COLO829 (cell line): Measurements from ENCODE around the gene SFT2D3.

ENCODE experiments used
- DNase-seq: peaks from one replicate; pipeline ENCODE4 v3.0.0; 2012; ENCODE audit warnings: low spot score

SFT2D3 gene, protein sequence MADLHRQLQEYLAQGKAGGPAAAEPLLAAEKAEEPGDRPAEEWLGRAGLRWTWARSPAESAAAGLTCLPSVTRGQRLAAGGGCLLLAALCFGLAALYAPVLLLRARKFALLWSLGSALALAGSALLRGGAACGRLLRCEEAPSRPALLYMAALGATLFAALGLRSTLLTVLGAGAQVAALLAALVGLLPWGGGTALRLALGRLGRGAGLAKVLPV

DNA sequence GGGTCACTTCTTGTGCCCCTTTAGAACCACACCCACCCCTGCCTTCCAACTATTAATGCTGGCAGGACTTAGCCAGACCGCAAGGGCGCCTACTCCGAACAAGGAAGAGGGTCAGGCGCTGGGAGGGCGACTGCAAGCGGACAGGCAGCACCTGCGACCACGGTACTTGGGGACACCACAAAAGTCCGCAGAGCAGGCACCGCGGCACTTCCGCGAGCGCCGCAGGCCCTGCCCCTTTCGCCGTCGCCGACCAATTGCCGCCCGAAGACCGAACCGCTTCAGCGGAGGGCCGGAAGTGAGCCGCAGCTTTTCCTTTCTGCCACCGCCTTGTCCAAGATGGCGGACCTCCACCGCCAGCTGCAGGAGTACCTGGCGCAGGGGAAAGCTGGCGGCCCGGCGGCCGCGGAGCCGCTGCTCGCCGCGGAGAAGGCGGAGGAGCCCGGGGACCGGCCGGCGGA lies at the start of gene SFT2D3:
SFT2D3 (plus strand) TSS at position 305 of the 458 bp plus-strand sequence; CDS start at position 337, 32 bp downstream.
- DNase-seq, result peak; percentile 93

DNA sequence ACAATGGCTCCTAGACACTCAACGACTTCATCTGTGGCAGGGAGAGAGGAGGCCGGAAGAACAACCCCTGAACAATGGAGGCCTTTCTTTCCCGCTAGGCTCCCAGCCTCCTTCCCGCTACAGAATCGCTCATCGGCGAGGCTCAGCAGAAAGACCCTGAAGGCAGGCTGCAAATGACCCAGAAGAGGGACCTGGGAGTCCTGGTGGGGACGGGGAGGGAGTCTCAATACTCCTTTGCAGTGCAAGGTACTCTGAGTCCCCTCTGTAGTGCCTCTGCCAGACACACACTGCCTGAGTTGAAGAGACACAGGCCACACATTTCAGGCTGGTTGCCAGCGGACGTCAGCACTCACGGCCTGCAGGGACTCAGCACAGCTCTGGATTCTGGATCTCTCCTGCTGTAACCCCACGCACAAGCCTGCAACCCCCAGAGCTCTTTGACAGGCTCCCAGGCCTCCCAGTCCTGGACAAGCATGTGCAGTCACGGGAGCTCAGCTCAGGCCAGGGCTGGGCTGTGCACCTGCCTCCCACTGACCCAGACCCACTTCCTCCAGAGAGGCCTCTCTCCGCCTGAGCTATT lies 49.2 kb upstream of the SFT2D3 start:
- peak; percentile 44 for DNase-seq

GRCh38 chr2:127652786-127653357 lies 48.4 kb upstream of the SFT2D3 start:
- no peak for DNase-seq

DNA sequence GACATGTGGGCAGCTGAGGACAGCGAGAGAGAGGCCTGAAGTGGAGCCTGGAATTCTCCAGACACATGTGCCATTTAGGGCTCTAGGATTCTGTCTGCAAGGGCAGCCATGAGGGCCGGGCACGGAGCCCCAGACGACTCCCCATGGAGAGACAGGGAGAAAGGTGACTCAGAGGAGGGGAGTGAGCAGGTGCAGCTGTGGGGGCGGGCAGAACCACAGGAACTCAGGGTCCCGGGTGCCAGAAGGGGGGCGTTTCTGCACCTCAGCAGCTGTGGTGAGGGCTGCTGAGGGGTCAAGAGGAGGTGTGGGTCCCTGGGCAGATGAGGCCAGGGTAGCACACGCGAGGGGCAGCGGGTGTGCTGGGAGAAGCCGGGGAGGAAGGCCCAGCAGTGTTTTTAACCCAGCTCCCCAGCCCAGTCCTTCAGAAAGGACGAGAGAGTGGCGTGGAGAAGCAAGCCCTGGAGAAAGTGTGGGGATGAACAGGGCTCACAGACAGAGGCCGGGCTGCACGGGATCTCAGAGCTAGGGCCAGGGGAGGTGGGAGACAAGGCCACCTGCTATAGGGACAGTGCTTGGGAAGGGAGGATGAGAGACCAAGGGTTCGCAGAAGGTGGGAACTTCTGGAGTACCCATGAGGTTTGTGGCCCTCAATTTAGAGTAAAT lies 47.7 kb upstream of the SFT2D3 start:
- DNase-seq, result no peak

DNA sequence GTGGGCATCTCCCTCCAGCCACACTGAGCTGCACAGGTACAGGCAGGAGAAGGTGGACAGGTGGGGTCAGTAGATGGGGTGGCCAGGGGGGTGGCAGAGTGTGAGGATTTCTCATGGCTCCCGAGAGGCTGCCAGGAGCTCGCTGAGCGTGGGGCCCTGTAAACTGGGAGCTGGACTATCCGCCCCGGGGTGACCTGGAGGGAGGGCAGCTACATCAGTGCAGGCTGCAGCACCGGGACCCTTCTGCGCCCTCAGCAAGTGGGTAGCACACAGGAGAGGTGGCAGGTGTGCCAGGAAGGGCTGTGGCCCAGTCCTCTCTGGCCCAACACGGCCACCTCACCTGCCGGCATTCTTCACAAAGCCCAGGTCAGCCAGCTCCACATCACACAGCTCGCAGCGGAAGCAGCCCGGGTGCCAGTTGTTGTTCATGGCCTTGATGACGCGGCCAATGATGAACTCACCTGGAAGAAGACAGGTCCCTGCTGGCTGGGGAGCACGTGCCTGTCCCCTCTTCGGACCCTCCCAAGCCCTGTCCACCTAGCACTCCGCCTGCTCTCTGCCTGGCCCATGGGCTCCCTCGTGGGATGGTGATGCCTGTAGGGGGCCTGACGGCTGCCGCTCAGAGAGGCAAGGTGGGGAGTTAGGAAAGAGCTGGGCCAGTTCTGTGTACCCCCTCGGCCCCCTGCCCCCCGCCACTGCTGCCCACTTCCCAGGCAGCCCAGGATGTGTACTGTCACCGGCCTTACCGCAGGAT lies 47.0 kb upstream of the SFT2D3 start:
- no peak for DNase-seq

GRCh38 chr2:127654838-127655175 lies 46.5 kb upstream of the SFT2D3 start:
- no peak for DNase-seq

DNA sequence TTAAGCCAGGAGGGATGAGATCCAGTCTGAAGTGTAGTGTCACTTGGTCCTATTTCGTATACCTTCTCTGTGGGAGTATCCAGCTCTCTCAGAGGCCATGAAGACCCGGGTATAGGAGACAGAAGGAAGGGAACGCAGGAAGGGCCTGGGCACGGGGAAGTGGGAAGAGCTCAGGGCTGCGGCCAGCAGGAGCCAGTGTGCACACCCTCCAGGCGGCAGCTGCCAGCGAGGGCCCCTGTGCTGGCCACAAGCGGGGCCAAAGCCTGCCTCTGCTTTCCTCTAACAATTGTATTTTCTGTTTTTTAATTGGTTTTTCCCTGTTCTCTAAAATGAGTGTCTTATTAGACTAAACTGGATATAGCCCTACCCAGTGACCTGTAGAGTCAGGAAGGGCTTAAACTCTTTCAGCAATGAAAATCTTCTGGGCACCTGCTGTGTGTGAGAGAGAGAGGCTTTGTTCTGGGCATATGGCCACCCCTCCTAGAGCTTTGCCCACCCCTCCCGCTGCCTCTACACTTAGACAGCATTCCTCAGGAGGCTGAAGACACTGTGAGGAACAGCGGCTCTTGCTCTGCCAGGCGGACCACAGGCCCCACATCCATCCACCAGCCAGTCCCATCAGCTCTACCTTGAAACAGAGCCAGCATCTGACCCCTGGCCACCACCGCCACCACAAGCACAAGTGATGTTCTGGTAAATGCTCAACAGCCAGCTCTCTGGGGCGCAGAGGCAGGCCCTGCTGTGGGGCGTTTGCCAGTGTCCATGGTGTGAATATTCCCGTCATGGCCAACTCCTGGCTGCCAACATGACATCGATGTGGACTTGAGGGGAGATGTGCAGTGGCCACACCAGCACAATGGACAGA lies 45.9 kb upstream of the SFT2D3 start:
- DNase-seq, result no peak

DNA sequence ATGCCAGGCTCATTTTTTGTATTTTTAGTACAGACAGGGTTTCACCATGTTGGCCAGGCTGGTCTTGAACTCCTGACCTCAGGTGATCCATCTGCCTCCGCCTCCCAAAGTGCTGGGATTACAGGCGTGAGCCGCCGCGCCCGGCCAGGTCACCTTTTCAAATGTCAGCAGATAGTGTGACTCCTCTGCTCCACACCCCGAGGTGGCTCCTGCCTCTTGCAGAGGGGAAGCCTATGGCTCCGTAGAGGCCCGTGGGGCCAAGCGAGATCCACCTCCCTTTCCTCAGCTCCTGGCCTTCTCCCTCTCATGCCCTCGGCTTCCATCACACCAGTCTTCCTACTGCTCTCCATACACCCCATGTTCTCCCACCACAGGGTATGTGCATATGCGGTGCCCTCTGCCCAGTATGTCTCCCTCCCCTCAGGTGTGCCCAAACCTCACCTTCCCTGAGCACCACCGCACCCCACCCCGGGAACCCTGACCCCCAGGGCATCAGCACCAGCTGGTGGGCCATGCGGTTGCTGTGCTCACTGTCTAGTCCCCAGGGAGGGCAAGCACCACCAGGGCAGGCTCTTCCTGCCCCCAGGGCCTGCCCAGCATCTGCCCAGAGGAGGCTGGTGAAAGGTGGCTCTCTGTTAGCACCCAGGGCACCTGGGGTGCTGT lies 44.6 kb upstream of the SFT2D3 start:
- no peak for DNase-seq

DNA sequence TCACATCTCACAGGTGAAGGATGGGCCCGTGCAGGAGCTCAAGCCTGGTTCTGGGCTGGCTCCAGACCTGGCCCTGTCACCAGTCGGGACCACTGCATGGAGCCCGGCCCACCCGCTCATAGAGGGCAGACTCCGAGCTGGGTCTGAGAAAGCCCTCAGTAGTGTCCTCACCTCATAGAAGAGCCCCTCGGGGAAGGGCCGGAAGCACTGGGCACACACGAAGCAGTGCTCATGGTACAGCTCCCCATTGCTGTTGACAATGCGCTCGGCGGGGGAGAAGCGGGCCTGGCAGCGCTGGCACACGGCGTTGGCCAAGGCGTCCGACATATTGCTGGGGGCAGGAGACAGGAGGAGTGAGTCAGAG lies 44.1 kb upstream of the SFT2D3 start:
- DNase-seq, result no peak

- no peak for DNase-seq
Measured at GRCh38 chr2:127658146-127658545, 43.2 kb upstream of the SFT2D3 start.

DNA sequence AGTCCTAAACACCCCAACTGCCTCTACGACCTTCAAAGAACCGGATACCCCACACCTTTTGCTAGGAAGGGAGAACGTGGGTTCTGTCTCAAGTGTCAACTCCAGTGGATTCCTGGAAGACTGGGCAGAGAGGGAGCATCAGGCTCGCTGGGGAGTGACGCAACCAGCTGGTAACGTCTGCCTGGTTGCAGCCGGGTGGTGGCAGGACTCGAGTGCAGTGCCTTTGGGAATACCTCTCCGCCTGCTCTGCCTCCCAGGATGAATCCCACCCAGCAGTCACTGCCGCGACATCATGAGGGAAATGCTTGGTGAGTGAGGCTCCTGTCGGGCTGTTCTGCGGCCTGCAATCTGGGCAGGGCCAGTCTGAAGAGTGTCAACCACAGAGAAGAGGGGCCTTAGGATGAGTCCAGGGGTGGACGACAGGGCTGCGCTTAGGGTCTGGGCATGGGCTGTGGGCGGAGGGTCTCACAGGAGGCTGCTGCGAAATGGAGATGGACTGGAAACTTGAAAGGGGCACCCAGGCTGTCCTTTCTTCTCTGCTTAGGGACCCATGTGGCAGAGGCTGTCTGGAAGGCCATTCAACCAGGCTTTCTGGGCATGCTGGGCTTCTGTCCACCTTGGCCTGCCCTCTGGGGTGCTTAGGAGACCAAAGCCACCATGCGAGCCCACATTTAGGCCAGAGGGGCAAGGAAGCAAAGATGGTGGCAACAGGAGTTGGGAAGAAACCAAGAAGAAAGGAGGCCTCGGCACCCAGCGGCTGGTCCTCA lies 42.5 kb upstream of the SFT2D3 start:
- no peak for DNase-seq

DNA sequence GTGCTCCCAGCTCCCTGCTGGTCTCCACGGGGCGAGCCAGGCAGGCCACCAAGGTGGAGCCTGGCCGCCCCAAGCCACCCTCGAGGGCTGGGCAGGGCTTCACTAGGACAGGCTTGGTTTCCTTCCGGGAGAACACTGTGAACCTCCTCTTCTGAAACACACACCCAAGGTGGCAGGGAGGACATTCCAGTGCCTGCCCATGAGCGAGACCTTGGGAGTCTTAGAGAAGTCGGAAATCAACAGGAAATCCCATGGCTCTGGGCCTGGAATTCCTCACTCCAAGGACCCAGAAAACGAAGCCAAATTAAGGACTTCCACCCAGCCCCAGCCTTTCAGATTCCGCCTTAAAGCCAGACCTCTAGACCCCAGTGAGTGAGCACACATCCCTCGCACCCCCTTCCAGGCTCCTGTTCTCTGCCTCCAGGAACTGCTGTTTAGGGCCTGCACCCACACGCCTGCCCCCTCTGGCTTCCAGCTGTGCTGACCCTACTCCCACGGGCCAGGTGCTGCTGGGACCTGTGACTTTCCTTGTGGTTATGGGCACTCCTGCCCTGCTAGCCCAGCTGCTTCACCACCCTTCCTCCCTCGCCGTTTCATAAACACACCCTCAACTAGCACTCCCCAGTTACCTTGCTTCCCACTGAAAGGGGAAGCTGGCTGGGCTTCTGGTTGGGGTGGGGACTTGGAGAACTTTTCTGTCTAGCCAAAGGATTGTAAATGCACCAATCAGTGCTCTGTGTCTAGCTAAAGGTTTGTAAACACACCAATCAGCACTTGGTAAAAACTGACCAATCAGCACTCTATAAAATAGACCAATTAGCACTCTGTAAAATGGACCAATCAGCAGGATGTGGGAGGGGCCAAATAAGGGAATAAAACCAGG lies 41.6 kb upstream of the SFT2D3 start:
- no peak for DNase-seq

DNA sequence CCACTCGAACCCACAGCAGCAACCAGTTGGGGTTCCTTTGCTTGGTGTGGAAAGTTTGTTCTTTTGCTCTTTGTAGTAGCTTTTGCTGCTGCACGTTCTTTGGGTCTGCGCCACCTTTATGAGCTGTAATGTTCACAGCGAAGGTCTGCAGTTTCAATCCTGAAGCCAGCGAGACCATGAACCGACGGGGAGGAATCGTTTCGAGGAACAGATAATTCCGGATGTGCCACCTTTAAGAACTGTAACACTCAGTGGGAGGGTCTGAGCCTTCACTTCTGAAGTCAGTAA lies 41.1 kb upstream of the SFT2D3 start:
- no peak for DNase-seq

DNA sequence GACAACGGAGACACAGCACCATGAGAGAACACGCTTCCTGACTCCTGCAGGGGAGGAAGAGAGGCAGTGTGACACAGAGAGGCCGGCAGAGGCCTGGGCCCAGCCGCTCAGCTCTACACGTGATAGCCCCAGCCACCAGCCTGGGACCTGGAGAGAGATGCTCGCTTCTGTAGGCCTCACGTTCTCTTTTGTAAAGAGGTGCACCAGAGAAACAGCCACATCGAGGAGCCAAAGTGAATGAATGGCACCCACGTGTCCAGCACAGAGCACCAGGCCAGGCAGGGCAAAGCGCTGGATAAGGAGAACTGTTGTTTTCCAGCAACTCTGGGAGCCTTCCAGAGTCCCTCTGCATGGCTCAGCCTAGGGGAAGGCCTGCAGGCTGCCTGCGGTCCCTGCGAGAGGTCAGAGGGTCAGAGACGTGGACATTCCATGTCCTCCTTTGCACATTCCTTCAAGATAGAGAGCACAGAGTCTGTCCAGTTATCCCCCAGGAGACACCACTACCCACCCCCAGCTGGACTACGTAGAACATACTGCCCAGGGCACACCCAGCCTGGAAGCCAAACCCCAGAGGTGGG lies 40.1 kb upstream of the SFT2D3 start:
- DNase-seq, result no peak

- no peak for DNase-seq
Measured at GRCh38 chr2:127661949-127662510, 39.3 kb upstream of the SFT2D3 start.

GRCh38 chr2:127662937-127663565 lies 38.2 kb upstream of the SFT2D3 start:
- DNase-seq, result no peak

- DNase-seq, result no peak
Measured at GRCh38 chr2:127663566-127664064, 37.7 kb upstream of the SFT2D3 start.
